ENCODE results near the gene MAP2K5. TPM values are rescaled to one million over a fixed set of nuclear protein-coding genes. Genes with fewer than 3 reads are reported as not detected.

MAP2K5 gene
- total RNA-seq, 4 donors from 2014 or later, result 7.2 to 14.2 (median 9.3) TPM

DNA sequence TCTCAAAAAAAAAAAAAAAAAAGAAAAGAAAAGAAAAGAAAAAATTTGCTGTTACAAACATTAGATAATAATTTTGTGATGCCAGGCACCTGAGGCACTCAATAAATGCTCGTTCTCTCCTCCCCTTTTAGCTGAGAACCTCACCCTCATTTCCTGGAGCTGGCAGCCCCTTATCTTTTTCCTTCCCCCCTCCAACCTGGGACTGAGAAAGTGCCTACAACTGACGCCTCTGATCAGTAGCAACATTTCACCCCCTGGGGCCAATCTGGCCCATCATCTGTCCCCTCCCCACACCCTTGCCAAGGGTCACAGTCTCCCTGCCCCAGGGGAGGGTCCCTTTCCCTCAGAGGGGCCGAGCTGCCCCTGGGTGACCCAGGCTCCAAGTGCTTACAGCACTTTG lies 309.9 kb downstream of the MAP2K5 start:
- ATAC-seq (ENCODE audit: low FRiP score), result no peak
- TF ChIP-seq, protein P1, sequence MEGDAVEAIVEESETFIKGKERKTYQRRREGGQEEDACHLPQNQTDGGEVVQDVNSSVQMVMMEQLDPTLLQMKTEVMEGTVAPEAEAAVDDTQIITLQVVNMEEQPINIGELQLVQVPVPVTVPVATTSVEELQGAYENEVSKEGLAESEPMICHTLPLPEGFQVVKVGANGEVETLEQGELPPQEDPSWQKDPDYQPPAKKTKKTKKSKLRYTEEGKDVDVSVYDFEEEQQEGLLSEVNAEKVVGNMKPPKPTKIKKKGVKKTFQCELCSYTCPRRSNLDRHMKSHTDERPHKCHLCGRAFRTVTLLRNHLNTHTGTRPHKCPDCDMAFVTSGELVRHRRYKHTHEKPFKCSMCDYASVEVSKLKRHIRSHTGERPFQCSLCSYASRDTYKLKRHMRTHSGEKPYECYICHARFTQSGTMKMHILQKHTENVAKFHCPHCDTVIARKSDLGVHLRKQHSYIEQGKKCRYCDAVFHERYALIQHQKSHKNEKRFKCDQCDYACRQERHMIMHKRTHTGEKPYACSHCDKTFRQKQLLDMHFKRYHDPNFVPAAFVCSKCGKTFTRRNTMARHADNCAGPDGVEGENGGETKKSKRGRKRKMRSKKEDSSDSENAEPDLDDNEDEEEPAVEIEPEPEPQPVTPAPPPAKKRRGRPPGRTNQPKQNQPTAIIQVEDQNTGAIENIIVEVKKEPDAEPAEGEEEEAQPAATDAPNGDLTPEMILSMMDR (IDR thresholded peaks at IDR 0.05), result no peak
- DNase-seq (ENCODE audit: low spot score), result no peak

DNA sequence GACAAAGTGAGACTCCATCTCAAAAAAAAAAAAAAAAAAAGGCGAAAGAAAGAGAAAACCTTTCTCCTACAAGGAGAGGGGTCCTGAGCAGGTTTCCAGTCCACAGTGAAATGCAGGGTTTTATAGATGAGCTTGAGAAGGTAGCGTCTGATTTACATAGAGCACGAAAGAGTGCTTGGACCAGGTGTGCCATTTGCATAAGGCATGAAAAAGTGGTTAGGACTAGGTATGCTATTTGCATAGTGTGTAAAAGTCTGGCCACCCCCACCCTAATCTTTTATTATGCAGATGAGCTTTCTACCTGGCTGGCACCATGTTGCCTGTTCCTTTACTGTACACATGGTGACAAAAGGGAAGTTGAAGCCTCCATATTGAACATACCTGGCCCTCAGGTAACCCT lies 311.0 kb downstream of the MAP2K5 start:
- DNase-seq (ENCODE audit: low spot score) (no peak), ATAC-seq (ENCODE audit: low FRiP score) (no peak)

DNA sequence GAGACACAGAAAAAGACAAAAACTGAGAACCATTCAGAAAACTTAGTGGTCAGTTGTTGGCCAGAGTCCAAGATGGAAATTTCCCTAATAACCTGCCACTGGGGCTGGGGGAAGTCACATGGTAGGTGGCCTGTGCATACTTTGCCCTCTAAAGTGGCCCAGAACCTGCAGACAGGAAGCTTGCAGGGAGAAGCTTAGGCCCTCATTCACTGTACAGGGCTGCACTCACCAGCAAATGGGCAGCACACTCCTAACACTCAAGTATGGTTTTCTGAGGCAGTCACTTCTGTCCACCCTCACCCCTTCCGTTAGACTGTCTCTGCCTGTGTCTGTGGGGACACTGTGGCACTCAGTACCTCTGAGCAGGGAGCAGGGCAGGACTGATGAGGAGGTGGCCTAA lies 311.9 kb downstream of the MAP2K5 start:
- DNase-seq (ENCODE audit: low spot score) (no peak), ATAC-seq (ENCODE audit: low FRiP score) (no peak)
- TF ChIP-seq, protein P1 (IDR thresholded peaks at IDR 0.05), result no peak

More for the DNA sequence above, 311.0 kb downstream of the MAP2K5 start:
- TF ChIP-seq, protein P1 (IDR thresholded peaks at IDR 0.05), result no peak

DNA sequence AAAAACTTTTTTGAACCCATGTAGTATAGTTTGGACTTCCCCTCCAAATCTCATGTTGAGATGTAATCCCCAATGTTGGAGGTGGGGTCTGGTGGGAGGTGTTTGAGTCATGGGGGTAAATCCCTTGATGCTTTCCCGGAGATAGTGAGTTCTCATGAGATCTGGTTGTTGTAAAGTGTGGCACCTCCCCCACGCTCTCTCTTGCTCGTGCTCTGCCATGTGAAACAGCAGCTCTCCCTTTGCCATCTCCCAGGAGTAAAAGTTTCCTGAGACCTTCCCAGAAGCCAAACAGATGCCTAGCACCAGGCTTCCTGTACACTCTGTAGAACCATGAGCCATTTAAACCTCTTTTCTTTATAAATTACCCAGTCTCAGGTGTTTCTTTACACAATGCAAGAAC lies 313.3 kb downstream of the MAP2K5 start:
- TF ChIP-seq, protein P1 (IDR thresholded peaks at IDR 0.05), result no peak
- DNase-seq (ENCODE audit: low spot score) (no peak), ATAC-seq (ENCODE audit: low FRiP score) (peak; percentile 15)

Small RNA genes lying within 50 kb of the gene (small RNA-seq; reads per million reads assigned to genes)
- not detected for gene RNU6-1

Other genes starting within 250 kb of the MAP2K5 start
- gene C15orf61, start 21.6 kb upstream of the MAP2K5 start, total RNA-seq, result 10 to 100 TPM in 1 of 4 donors, 1 to 10 TPM in 3; 3.8 to 12.1 (median 6.3) TPM

All from omental fat pad (tissue), 4 donors.